Neural cell (in vitro differentiated cells): Measurements from ENCODE around the gene AHNAK2. TPM values are rescaled to one million over a fixed set of nuclear protein-coding genes. Genes with fewer than 3 reads are reported as not detected.

Experiments
- H2AFZ ChIP-seq: fragments of 200-600, 300-800 bp; sonication (generic), shearing (Covaris generic); 2 replicates; pipeline ENCODE4 v1.6.0; 2014; ENCODE audit warnings: low read depth, mild to moderate bottlenecking, antibody characterized with exemption, low read length, moderate library complexity
- H3F3A ChIP-seq: fragments of 200-600 bp; shearing (Covaris generic); 2 replicates; pipeline ENCODE4 v1.6.1; 2016; ENCODE audit warnings: mild to moderate bottlenecking, moderate library complexity, mixed read lengths, antibody characterized with exemption, low read length; ENCODE audit not compliant: insufficient read depth, poor library complexity, severe bottlenecking
- H3K27ac ChIP-seq: fragments of 200-600, 300-800 bp; sonication (generic), shearing (Covaris generic); 2 replicates; pipeline ENCODE4 v1.5.1; 2014; ENCODE audit warnings: mild to moderate bottlenecking, low read length, moderate library complexity
- H3K27me3 ChIP-seq: fragments of 300-800, 200-600 bp; sonication (generic), shearing (Covaris generic); 2 replicates; pipeline ENCODE4 v1.6.0; 2014; ENCODE audit warnings: mild to moderate bottlenecking, low read depth, low read length, moderate library complexity; ENCODE audit not compliant: insufficient read depth
- H3K36me3 ChIP-seq: fragments of 300-800, 200-600 bp; sonication (generic), shearing (Covaris generic); 2 replicates; pipeline ENCODE4 v1.5.1; 2014; ENCODE audit warnings: mild to moderate bottlenecking, antibody characterized with exemption, low read length, moderate library complexity; ENCODE audit not compliant: insufficient read depth
- H3K4me2 ChIP-seq: fragments of 300-800, 200-600 bp; sonication (generic), shearing (Covaris generic); 2 replicates; pipeline ENCODE4 v1.6.0; 2014; ENCODE audit warnings: mild to moderate bottlenecking, low read length
- H3K4me3 ChIP-seq: fragments of 300-800, 200-600 bp; sonication (generic), shearing (Covaris generic); 2 replicates; pipeline ENCODE4 v1.5.1; 2014; ENCODE audit warnings: mild to moderate bottlenecking, low read length, moderate library complexity
- H3K79me2 ChIP-seq: fragments of 200-600 bp; shearing (Covaris generic); replicated peaks from 2 replicates; pipeline ENCODE4 v1.6.0; 2014; ENCODE audit warnings: mild to moderate bottlenecking, low read length, moderate library complexity; ENCODE audit not compliant: insufficient read depth
- H3K9ac ChIP-seq: fragments of 300-800, 200-600 bp; sonication (generic), shearing (Covaris generic); 2 replicates; pipeline ENCODE4 v1.6.1; 2016; ENCODE audit warnings: mild to moderate bottlenecking, low read length, mixed read lengths
- H3K9me2 ChIP-seq: fragments of 200-600 bp; shearing (Covaris generic); 2 replicates; pipeline ENCODE4 v1.6.1; 2016; ENCODE audit warnings: mild to moderate bottlenecking, low read length, mixed read lengths; ENCODE audit not compliant: insufficient read depth
- H3K9me3 ChIP-seq: fragments of 200-600, 300-800 bp; sonication (generic), shearing (Covaris generic); 2 replicates; pipeline ENCODE4 v1.6.1; 2016; ENCODE audit warnings: mild to moderate bottlenecking, mixed run types, low read length, moderate library complexity, mixed read lengths
- H4K20me1 ChIP-seq: fragments of 200-600 bp; shearing (Covaris generic); 2 replicates; pipeline ENCODE4 v1.6.1; 2016; ENCODE audit warnings: mild to moderate bottlenecking, mixed run types; ENCODE audit not compliant: insufficient read depth
- EP300 ChIP-seq: fragments of 450-650 bp; conservative IDR thresholded peaks from 2 replicates; pipeline ENCODE4 v1.6.1; 2014; ENCODE audit warnings: antibody characterized with exemption, mild to moderate bottlenecking, moderate library complexity; ENCODE audit not compliant: poor library complexity, severe bottlenecking
- EZH2 ChIP-seq: fragments of 200-600, 300-800 bp; shearing (Covaris generic), sonication (generic); IDR thresholded peaks from 2 replicates; pipeline ENCODE4 v1.6.1; 2014; ENCODE audit warnings: antibody characterized with exemption, low read length, borderline replicate concordance, mild to moderate bottlenecking; ENCODE audit not compliant: insufficient read depth, poor library complexity, severe bottlenecking
- MXI1 ChIP-seq: fragments of 450-650 bp; conservative IDR thresholded peaks from 2 replicates; pipeline ENCODE4 v1.6.1; 2014; ENCODE audit warnings: antibody characterized with exemption, mild to moderate bottlenecking; ENCODE audit not compliant: poor library complexity, severe bottlenecking
- POLR2AphosphoS5 ChIP-seq: IDR thresholded peaks from 2 replicates; pipeline ENCODE4 v1.6.1; 2012
- RAD21 ChIP-seq: fragments of 450-650 bp; conservative IDR thresholded peaks from 2 replicates; pipeline ENCODE4 v1.6.1; 2014; ENCODE audit warnings: antibody characterized with exemption, mild to moderate bottlenecking, moderate library complexity
- REST ChIP-seq: IDR thresholded peaks from 2 replicates; pipeline ENCODE4 v1.6.1; 2012; ENCODE audit warnings: borderline replicate concordance
- SMC3 ChIP-seq: fragments of 450-650 bp; conservative IDR thresholded peaks from 2 replicates; pipeline ENCODE4 v1.6.1; 2014; ENCODE audit warnings: antibody characterized with exemption, mild to moderate bottlenecking, moderate library complexity; ENCODE audit not compliant: poor library complexity
- TAF1 ChIP-seq: IDR thresholded peaks from 2 replicates; pipeline ENCODE4 v1.6.1; 2012; ENCODE audit warnings: low read depth
- polyA plus RNA-seq: library from polyadenylated mRNA; depleted of rRNA; stranded (reverse); fragments of >200 nt; gene quantifications from 2 replicates; pipeline ENCODE4 v1.2.3, GENCODE V29; 2014
- TF ChIP-seq, protein P1 (sequence below): fragments of 450-650 bp; IDR thresholded peaks from 2 replicates; pipeline ENCODE4 v1.5.1; 2014; ENCODE audit warnings: antibody characterized with exemption, mild to moderate bottlenecking, moderate library complexity; ENCODE audit not compliant: poor library complexity, severe bottlenecking

AHNAK2 gene
- polyA plus RNA-seq, 1 donor from 2014 or later, result 1.4 TPM

DNA sequence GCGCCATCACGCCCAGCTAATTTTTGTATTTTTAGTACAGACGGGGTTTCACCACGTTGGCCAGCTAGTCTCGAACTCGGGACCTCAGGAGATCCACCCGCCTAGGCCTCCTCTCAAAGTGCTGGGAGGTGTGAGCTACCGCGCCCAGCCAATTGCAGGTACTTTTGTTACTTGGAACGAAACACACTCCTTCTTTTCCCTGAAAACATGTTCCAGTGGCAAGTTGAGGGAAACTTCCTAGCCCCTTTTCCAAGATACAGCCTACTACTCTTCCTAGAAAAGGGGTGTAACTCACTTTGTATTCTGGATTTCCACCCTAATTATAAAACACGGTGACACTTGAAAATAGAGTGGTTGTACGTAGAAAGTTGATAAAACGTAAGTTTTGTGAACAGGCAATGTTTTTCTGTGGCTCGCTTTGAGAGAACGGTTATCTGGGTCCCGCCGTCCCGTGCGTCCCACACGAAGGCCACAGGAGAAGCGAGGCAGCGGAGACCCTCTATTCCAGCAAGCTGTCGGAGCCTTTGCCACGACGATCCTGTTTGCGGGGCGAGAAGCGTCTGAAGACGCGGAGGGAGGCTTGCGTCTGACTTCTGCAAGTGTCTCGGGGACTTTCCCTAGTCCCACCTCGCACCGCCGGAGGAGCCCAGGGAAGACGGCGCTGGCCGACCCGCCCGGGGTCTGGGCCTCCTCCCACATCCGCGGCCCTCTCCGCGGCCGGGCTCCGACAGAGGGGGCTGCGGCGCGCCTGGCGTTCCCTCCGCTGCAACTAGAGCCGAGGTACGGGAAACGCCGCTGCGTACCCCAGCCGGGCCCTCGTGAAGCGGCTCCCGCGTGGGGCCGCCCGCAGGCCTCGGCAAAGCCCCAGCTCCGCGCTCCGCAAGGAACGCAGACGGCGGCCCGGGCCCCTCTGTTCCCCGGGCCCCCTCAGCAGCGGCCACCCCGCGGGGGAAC, 42.0 kb upstream of the AHNAK2 start:
- H3K9ac ChIP-seq, result peak overlapping the region; percentile 68
- no peaks in the 10 kb centered on the region for H3K27me3 ChIP-seq
- no peaks in the 10 kb centered on the region for H3K36me3 ChIP-seq
- peak overlapping the region; percentile 80 for H3K4me2 ChIP-seq
- no peak overlapping the region for H2AFZ ChIP-seq
- H3K27ac ChIP-seq, result peak overlapping the region; percentile 49
- H4K20me1 ChIP-seq, result no peaks in the 10 kb centered on the region
- H3F3A ChIP-seq, result peaks cover 6% of the 10 kb centered on the region
- no peak for TF ChIP-seq RAD21
- TF ChIP-seq EZH2, result no peak
- TF ChIP-seq REST, result no peak
- peak; percentile 53 for TF ChIP-seq SMC3
- TF ChIP-seq, protein P1, sequence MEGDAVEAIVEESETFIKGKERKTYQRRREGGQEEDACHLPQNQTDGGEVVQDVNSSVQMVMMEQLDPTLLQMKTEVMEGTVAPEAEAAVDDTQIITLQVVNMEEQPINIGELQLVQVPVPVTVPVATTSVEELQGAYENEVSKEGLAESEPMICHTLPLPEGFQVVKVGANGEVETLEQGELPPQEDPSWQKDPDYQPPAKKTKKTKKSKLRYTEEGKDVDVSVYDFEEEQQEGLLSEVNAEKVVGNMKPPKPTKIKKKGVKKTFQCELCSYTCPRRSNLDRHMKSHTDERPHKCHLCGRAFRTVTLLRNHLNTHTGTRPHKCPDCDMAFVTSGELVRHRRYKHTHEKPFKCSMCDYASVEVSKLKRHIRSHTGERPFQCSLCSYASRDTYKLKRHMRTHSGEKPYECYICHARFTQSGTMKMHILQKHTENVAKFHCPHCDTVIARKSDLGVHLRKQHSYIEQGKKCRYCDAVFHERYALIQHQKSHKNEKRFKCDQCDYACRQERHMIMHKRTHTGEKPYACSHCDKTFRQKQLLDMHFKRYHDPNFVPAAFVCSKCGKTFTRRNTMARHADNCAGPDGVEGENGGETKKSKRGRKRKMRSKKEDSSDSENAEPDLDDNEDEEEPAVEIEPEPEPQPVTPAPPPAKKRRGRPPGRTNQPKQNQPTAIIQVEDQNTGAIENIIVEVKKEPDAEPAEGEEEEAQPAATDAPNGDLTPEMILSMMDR, result no peak
- no peak for TF ChIP-seq EP300
- TF ChIP-seq POLR2AphosphoS5, result peak; percentile 7
- TF ChIP-seq TAF1, result peak; percentile 35
- peak; percentile 52 for TF ChIP-seq MXI1
- H3K4me3 ChIP-seq, result peak overlapping the region; percentile 93
- no peaks in the 10 kb centered on the region for H3K9me3 ChIP-seq
- peaks cover 44% of the 10 kb centered on the region for H3K79me2 ChIP-seq
- no peaks in the 10 kb centered on the region for H3K9me2 ChIP-seq

DNA sequence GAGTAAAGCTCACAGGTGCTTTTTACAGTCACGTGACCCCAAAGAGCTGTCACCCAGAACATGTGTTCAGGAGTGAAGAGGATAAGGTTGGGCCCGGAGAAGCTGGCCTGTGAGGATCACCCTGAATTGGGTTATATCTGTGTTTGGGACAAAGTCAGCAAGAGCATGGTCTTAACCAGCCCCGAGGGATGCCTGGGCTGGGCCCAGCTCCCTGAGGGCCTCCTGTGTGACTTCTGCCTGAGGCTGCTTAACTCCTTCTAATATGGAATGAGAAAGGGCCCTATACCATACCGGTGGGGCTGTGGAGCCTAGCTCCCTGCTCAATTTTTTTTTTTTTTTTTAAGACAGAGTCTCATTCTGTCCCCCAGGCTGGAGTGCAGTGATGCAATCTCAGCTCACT, 40.2 kb upstream of the AHNAK2 start:
- Histone ChIP-seq H3K9ac (no peak overlapping the region), H3K27me3 (no peaks in the 10 kb centered on the region), H3K9me2 (no peaks in the 10 kb centered on the region), H3K79me2 (peaks cover 60% of the 10 kb centered on the region), H3K4me3 (no peak overlapping the region), H3K9me3 (no peaks in the 10 kb centered on the region), H3F3A (peaks cover 6% of the 10 kb centered on the region), H4K20me1 (no peaks in the 10 kb centered on the region), H3K27ac (no peak overlapping the region), H2AFZ (no peak overlapping the region), H3K4me2 (no peak overlapping the region), H3K36me3 (no peaks in the 10 kb centered on the region)
- TF ChIP-seq RAD21, result no peak
- TF ChIP-seq POLR2AphosphoS5, result no peak
- no peak for TF ChIP-seq SMC3
- TF ChIP-seq, protein P1, result no peak
- TF ChIP-seq REST, result no peak
- no peak for TF ChIP-seq TAF1
- TF ChIP-seq EP300, result no peak
- no peak for TF ChIP-seq MXI1
